SK-MEL-5 (cell line): Measurements from ENCODE around the gene CCER1. TPM values are rescaled to one million over a fixed set of nuclear protein-coding genes. Genes with fewer than 3 reads are reported as not detected.

Experiments used
- DNase-seq: peaks from one replicate; pipeline ENCODE4 v3.0.0-alpha.2; 2016; ENCODE audit warnings: low read depth, low spot score
- in situ Hi-C: cut with HindIII; loops from 2 replicates; pipeline ENCODE4 v1.10.0; 2016; ENCODE audit warnings: low sequenced_read_pairs, high pct_unique_total_duplicates, low pct_unique_long_range_greater_than_20kb
- total RNA-seq: library from RNA; depleted of rRNA; stranded (reverse); fragments of >200 nt; shearing (Covaris generic); gene quantifications from 2 replicates; pipeline ENCODE4 v1.2.3, GENCODE V29; 2014

Gene CCER1
- total RNA-seq, 1 experiment from 2014 or later: not detected

DNA sequence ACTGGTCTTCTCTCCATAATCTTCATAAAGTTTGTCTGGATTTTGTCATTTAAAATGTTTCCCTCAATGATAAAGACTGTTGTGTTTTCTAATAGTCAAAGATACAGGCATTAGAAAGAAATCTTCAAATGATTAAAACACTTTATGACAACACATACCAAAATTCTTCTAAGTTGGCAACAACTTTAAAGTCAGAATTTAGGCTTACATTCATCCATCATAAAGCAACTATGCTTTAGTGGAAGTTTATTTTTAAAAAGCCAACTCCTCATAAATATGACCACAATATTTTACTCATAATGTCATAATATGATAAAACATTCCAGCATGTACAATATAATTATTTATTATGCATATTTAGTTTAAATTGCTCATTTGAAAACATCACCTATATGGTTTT is 17.2 kb upstream of the CCER1 start:
- no peak for DNase-seq
- in situ Hi-C loops: no loop called here

DNA sequence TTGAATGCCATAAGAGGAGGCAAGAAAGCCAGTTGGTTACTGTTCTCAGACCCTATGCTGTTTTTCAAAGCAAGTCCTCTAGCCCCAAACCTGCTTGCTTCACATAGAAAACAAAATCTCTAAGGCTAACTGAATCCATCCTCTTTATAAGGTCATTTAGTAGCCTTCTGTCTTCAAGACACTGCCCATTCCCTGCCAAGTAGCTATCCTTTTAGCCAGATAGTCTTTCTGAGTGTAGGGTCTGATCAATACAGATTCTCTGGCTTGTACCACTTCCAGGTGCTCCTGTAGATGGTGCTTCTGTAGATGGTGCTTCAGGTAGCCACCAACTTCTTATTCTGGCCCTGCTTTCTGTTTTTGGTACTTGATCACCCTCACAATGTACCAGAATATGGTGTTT is 15.9 kb upstream of the CCER1 start:
- no peak for DNase-seq
- in situ Hi-C loops: no loop called here

DNA sequence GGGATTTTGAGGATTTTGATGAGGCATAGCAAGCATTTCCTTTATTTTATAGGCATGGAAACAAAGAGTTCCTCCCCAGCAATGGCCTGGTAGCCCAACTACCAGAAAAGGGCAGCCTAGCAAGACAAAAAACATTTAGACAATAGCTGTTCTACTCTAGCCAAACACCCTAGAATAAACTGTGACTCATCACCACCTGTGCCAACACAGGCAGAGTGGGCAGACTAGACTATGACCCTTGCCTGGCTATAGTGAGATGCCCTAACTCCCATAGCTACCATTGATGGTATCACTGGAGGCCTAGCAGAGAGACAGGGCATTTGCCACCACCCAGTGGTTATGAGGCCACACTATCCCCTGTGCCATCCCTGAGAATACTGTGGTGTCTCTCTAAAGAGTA is 15.5 kb upstream of the CCER1 start:
- in situ Hi-C loops: no loop called here
- no peak for DNase-seq

DNA sequence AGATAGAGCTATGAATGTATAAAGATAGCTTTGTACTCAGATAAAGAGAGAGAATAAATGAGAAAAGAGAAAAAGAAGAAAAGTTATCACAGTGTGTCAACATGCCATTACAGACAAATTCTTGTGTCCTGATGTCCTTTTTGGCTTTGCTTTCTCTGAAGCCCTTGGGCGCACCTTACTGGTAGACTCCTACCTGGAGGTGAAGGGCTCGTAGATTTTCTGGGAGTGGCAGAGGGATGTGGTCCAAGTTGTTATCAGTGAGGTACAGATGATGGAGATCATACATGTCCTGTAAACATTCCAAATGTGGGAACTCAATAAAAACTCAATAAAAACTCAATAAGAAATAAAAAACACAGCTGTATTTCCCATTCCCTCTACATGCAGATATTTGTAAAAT is 14.9 kb upstream of the CCER1 start:
- in situ Hi-C loops: no loop called here
- DNase-seq: no peak

DNA sequence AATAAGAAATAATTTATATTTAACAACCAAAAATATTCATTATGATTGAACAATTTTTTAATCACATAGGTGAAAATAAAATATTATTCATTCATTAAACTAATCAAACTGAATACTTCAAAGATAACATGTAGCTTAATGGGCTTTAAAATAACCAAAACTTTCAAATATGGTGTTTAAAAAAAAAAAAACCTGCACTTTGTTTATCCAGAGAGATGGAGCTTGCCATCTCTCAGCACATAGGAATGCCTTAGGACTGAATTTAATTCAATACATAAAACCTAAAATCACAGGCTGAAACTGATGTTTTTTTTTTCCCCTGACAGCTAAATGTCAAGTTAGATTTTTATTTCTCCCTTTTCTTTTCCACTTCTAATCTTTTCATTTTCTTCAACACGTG is 14.4 kb upstream of the CCER1 start:
- DNase-seq: no peak
- in situ Hi-C loops: no loop called here

DNA sequence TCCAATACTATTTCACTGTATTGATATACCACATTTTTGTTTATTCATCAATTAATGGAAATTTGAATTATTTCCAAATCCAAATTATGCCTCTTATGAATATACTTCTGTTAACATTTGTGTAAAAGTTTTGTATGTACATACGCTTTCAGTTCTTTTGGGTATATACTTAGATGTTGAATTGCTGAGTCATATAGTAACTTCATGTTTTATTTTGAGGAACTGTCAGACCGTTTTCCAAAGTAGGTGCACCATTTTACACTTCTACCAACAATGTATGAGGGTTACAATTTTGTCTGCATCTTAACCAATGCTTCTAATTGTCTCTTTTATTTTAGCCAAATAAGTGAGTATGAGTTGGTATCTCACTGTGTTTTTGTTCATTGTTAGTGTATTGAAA is 10.2 kb upstream of the CCER1 start:
- in situ Hi-C loops: no loop called here
- no peak for DNase-seq

DNA sequence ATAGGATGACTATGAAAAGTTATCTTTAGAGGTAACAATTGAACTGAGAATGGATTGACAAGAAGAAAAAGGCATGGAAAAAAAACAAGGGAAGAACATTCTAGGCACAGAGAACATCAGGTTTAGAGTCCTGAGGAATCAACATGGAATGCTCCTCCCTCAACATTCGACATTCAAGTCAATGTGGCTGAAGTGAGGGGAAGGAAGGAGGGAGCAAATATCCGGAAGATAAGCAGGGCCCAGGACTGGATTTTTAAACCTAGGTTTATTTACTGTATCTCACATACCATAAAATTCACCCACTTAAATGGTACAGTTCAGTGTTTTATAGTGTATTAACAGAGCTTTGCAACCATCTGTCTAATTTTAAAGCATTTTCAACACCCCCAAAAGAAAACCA is 9.6 kb upstream of the CCER1 start:
- no peak for DNase-seq
- in situ Hi-C loops: no loop called here

DNA sequence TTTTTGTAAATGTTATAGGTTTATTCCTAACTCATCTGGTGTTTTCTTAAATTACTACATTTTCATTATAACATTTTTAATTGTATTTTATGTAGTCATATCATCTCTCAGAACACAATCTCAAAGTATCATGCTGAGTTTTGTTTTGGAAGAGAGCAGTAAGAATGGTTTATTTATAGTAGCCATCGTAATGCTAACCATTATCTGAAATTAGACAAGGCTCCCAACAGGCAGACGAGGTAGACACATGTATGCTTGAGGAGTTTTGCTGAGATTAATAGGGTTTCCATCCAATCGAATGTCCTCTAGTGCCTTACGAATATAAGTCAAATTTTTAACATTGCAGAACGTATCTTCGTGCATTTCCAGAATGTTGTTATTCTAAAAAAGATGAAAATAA is 9.0 kb upstream of the CCER1 start:
- in situ Hi-C loops: no loop called here
- no peak for DNase-seq

DNA sequence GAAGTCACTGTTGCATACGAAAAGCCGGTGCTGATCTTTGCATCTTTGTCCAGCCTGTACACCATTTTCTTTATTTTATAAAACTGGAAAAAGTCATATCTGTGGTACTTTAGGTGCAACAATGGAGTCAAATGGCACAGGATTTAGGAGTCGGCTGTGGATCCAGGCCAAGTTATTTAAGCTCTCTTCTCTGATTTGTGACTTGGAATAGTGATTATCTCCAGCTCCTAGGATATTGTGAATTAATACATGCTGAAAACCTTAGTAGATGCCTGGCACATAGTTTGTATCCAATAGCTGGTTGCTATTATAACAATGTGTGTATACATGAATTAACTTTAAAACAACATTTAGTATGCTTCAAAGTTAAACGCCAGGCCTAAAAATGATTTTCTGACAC is 6.2 kb upstream of the CCER1 start:
- in situ Hi-C loops: no loop called here

DNA sequence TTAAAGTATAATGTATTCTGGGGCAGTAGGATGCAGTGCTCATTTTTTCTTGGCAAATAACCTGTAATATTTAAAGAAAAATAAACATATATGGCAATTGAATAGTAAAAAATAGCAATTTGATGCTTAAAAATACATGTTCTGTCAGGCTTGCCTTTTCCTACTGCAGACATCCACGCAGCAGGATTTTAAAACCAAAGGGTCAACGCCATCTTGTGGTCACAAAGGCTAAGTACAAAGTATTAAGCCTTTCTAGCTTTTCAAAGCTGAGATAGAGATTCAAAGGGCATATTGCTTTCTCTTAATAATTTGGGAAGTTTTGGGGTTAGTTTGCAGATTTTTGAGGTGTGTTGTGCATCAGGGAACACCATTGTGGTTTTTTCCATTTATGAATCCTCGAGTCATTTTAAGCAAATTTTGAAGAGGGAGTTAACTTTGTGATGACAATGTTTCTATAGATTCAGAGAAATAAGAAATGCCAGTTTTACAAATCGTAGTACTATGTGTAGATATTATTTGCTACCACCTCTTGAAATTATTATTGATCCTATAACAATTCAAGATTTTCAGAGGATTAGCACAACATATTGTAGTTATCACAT is 4.7 kb upstream of the CCER1 start:
- in situ Hi-C loops: no loop called here
- DNase-seq: peak; percentile 73

More for the DNA sequence above, 6.2 kb upstream of the CCER1 start:
- no peak for DNase-seq

DNA sequence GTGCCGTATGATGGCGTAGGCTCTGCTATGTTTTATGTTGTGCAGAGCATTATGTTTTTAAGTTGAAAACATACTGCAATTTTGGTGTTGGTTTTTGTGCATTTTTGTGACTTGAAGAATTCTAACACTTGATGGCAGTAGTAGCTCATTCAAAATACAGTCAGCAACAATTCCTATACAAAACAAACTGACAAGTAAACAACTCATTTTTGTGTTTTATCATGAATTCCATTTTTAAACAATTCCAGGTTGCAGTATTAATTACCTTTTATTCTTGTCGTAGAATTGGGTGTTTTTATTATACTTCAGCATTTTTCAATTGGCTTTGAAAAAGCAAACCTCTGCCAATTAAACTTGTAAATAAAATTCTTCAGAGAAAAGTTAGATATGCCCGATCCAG is 4.1 kb upstream of the CCER1 start:
- in situ Hi-C loops: no loop called here
- DNase-seq: peak; percentile 49

DNA sequence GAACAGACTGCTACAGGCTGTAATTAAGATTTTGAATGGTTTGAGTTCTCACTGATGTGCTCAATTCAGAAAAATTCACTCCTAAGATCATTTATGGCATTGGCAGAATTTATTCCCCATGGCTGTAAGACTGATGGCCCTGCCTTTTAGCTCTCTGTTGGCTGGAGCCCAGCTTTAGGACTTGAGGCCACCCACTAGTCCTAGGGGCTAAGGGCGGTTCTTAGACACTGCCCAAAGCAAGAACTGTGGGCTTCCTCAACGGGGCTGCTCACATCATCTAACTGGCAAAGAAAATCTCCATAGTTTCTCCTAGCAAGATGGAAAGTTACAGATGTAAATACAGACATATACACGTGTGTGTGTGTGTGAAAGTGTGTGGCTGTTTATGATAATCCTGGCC is 3.4 kb upstream of the CCER1 start:
- DNase-seq: no peak
- in situ Hi-C loops: no loop called here

DNA sequence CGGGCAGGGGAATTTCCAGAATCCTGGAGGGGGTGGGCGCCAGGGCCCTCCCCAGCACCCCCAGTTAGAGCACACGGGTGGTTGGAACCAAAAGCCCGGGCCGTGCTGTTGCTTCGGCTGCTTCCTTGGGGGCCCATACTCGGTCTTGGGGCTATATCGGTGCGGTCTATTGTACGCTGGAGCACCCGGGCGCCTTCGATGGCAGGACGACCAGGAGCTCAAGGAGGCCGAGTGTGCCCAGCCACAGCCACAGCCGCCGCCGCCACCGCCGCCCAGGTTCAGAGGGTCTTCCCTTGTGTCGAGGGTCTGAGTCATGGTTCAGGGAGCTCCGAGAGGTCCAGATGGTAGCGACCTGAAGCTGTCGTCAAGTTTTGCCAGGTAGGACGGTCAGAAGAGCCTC is 548 bp downstream of the CCER1 start:
- no peak for DNase-seq
- in situ Hi-C loops: no loop called here

DNA sequence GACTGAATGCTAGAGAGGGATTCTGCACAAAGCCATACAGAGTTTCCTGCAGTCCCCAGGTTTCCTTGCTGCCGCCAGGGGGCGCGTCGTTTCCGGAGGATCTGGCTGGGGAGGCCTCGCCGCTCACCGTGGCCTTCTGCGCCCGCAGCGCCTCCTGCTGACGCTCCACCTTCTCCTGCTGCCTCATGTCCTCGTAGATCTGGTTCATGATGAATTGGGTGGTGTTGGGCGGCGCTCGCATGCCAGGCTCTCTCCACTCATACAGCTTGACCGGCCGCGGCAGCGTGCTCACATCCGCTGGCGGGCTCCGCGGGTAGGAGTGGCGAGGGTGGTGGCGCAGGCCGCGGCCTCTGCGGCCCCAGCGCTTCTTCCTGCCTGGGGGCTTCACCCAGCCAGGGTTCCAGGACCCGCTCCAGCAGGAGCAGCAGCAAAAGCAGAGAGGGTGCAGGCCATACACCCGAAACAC is 987 bp downstream of the CCER1 start:
- peak; percentile 36 for DNase-seq
- in situ Hi-C loops: no loop called here

DNA sequence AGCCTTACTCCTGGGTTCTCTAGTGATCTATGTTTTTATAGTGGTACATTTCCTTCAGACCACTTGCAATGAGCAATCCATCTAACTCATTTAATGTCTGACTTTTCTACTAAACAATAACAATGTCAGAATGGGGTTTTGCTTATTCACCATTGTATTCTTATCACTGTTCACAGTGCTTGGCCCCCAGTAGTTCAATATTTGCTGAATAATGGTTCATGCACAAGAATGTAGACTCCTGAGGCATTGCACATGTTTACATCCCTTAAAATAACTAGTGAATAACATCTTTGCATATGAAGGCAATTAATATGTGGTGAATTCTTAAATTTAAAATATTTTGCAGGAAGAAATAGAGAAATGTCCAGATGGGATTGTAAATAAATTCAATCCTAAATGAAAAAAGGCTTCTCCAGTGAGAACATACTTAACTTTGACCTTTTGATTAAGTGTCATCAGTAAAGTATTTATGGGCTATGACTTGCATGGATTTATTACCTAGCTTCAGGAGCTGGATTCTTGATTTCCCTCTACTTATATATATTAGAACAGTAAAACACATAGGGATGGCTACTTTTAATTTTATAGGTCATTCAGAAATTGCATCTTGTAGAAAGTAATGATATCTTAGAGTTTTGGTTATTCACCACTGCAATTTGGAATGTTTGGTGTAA is 3.4 kb downstream of the CCER1 start:
- in situ Hi-C loops: no loop called here
- DNase-seq: no peak

DNA sequence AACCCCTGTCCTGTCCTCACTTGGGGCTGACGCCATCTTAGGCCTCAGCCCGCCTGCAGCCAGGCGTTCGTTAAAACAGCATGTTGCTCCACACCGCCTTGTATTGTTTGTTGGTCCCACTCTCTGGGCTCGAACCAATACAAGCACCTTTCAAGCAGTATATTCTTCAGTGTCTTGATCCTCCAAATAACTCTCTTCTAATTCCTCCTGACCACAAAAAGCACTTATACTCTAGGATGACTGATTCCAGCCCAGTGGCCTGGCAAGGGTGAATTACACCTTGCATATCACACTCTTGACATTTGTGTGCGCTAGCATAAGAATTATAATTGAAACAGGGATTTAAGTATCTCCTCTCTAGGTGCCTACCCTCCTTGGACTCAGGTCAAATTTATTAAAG is 7.1 kb downstream of the CCER1 start:
- DNase-seq: no peak
- in situ Hi-C loops: no loop called here

DNA sequence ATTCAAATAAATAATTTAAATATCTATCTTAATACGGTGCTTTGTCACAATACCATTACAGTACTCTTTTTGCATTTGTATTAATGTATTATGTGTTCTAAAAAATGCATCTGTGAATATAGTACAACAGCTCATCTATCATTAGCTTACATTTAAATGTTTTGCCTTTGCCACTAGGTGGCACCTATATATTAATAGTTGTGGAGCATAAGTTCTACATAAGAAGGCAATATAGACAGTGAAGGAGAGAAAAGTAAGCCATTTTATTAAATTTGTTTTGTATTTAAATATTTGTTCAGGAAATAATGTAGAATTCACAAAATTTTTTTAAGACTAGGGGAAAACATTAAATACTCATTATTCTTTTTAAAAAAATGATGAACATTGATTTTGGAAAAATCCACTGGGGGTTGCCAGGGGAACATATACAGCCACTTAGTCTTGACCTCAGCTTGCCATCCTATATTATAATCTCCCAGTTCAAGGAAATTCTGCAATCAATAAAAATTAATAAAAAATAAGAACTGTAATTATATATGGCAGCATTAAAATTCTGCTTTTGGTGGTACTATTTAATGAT is 9.8 kb downstream of the CCER1 start:
- peak; percentile 68 for DNase-seq

DNA sequence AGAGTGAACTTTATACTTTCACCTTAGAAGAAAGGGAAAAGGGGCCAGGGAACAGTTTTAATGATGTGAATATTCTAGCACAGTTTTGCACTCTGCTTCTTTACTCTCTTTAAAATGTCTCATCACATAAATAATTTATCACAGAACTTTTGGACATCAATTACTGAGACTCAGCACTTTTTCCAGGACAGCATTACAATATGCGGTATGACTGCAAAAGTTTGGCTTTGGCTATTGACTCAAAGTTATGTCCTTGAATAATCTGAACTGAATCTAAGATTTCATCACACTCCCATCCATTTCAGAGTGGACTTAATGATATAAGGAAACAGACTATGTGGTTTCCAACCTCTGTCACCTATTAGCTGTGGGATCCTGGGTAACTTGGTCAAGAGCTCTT is 11.7 kb downstream of the CCER1 start:
- in situ Hi-C loops: no loop called here
- DNase-seq: no peak

More for the DNA sequence above, 9.8 kb downstream of the CCER1 start:
- in situ Hi-C loops: no loop called here

DNA sequence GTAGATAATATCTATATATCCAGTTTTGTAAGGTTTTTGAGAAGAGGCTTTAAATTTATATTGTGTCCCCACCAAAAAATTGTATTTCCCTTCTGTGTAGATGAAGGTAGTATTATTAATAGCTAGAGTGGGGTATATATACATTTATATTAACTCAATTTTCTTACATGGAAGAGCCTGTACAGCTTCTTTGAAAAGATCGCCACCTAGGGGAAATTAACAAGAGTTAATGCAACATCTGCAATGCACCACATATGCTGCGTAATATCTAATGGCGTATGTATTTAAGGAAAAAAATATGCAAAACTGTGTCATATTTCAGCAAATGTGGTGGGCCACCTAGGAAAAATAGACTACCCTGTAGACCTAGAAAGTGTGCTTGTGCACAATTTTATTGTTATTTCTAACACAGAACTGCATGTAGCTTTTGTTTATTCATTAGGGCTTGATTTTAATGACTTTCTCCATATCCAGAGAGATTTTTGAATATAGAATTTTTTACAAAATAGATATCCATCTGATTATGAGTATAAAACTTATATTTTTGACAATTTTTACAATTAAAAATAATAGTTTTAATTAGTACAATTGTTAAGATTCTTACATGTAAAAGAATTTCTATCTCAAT is 14.0 kb downstream of the CCER1 start:
- in situ Hi-C loops: no loop called here
- DNase-seq: peak; percentile 77
